Upper lobe of left lung (tissue), 6 donors: Measurements from ENCODE around the gene TNFAIP8L1. TPM values are rescaled to one million over a fixed set of nuclear protein-coding genes. Genes with fewer than 3 reads are reported as not detected.

Experiments used
- ATAC-seq, 2 donors: fragments of 200-7000 bp; cut with Tn5 transposase; one replicate each; pipeline ENCODE4 v1.9.1; 2022; ENCODE audit warnings: mild to moderate bottlenecking in 2 of 2, moderate library complexity in 2 of 2; ENCODE audit not compliant: low FRiP score in 2 of 2
- DNase-seq, 2 donors: peaks; one replicate each; pipeline ENCODE4 v3.0.0-alpha.2; 2019 to 2020
- H3K27ac ChIP-seq, 4 donors: fragments of 200-600 bp; sonication (generic); one replicate each; pipeline ENCODE4 v1.5.1; 2016 to 2019
- H3K27me3 ChIP-seq, 4 donors: fragments of 200-600 bp; sonication (generic); one replicate each; pipeline ENCODE4 v1.5.1; 2017 to 2019
- H3K36me3 ChIP-seq, 4 donors: fragments of 200-600 bp; sonication (generic); one replicate each; pipeline ENCODE4 v1.5.1; 2016 to 2019
- H3K4me1 ChIP-seq, 4 donors: fragments of 200-600 bp; sonication (generic); one replicate each; pipeline ENCODE4 v1.5.1; 2018 to 2019
- H3K4me3 ChIP-seq, 4 donors: fragments of 200-600 bp; sonication (generic); one replicate each; pipeline ENCODE4 v1.5.1; 2017 to 2019; ENCODE audit warnings: mild to moderate bottlenecking in 2 of 4, moderate library complexity in 1 of 4
- H3K9me3 ChIP-seq, 4 donors: fragments of 200-600 bp; sonication (generic); one replicate each; pipeline ENCODE4 v1.5.1; 2018 to 2019
- CTCF ChIP-seq, 6 experiments: fragments of 450-650 bp in 4 of 6; fragments of 200-600 bp in 2 of 6; sonication (generic) in 2 of 6; IDR thresholded peaks; one replicate each; pipeline ENCODE4 v1.5.1; 2016 to 2019; ENCODE audit warnings: antibody characterized with exemption in 6 of 6
- EP300 ChIP-seq, 4 donors: sonication (generic); formaldehyde crosslinking; IDR thresholded peaks; one replicate each; pipeline ENCODE4 v1.5.1; 2017; ENCODE audit warnings: antibody characterized with exemption in 4 of 4, control low read depth in 2 of 4
- POLR2A ChIP-seq, 4 donors: fragments of 450-650 bp; IDR thresholded peaks; one replicate each; pipeline ENCODE4 v1.5.1; 2016 to 2017; ENCODE audit warnings: antibody characterized with exemption in 4 of 4, mild to moderate bottlenecking in 2 of 4
- POLR2AphosphoS5 ChIP-seq, 2 donors: sonication (generic); formaldehyde crosslinking; IDR thresholded peaks; one replicate each; pipeline ENCODE4 v1.5.1; 2017; ENCODE audit warnings: antibody characterized with exemption in 2 of 2
- WGBS, 2 donors: methylation state at CpG; one replicate each; pipeline ENCODE4 v1.1.5; 2017 to 2018; 5-methylcytosine and 5-hydroxymethylcytosine counted together
- total RNA-seq, 6 donors: library from RNA; depleted of rRNA in 4 of 6; stranded (reverse); fragments of >200 nt in 4 of 6; gene quantifications; one replicate each; pipeline versions ENCODE4 v1.1.0 to v1.2.1, GENCODE V29; 2016 to 2021
- donor health status: DM: no; HTN: no; CAD: no; lungs with moderate emphysema.
- donor health status: DM: no; HTN: yes; CAD: no; lungs with severe emphysema.

Gene TNFAIP8L1
- total RNA-seq, 6 donors from 2014 or later = 4.4 to 17.5 (median 11.4) TPM

DNA sequence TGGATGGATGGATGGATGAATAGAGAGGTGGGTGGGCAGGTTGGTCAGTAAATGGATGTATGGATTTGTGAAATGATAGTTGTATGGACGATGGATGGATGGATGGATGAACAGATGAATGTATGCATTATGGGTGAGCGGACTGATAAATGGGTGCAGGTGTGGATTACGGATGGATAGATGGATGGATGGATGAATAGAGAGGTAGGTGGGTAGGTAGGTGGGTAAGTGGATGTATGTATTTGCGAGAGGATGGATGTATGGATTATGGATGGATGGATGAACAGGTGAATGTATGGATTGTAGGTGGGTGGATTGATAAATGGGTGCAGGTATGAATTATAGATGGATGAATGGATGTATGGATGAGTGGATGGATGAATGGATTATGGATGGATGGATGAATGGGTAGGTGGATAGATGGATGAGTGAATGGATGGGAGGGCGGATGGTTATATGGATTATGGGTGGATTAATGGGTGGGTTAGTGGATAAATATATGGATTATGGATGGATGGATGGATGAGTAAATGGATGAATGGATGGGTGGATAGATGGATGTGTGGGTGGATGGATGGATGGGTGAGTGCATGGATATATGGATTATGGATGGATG lies 37.0 kb upstream of the TNFAIP8L1 start:
- no peak for DNase-seq
- Histone ChIP-seq H3K27me3 (peaks cover 0 to 22% (median 10%) of the 10 kb centered on the region in 4 donors), H3K27ac (no peak overlapping the region), H3K36me3 (no peaks in the 10 kb centered on the region), H3K4me3 (no peak overlapping the region), H3K4me1 (peaks cover 8 to 22% (median 11%) of the 10 kb centered on the region in 4 donors), H3K9me3 (no peaks in the 10 kb centered on the region)
- 85 to 88% methylated on average over 5 of the region's 5 CpGs for WGBS, 2 donors
- TF ChIP-seq POLR2A (IDR thresholded peaks at IDR 0.05) (no peak), CTCF (IDR thresholded peaks at IDR 0.05) (no peak), POLR2AphosphoS5 (IDR thresholded peaks at IDR 0.05) (no peak), EP300 (IDR thresholded peaks at IDR 0.05) (no peak)
- ATAC-seq = no peak

GRCh38 chr19:4602915-4603314 lies 36.4 kb upstream of the TNFAIP8L1 start:
- TF ChIP-seq EP300 (IDR thresholded peaks at IDR 0.05) = no peak
- TF ChIP-seq POLR2AphosphoS5 (IDR thresholded peaks at IDR 0.05) = no peak
- TF ChIP-seq CTCF (IDR thresholded peaks at IDR 0.05) = no peak
- TF ChIP-seq POLR2A (IDR thresholded peaks at IDR 0.05) = no peak
- no peak for ATAC-seq
- DNase-seq = no peak
- H3K36me3 ChIP-seq = no peaks in the 10 kb centered on the region
- no peak overlapping the region for H3K4me3 ChIP-seq
- peaks cover 8 to 16% (median 10%) of the 10 kb centered on the region in 4 donors for H3K4me1 ChIP-seq
- H3K9me3 ChIP-seq = no peaks in the 10 kb centered on the region
- 89% methylated on average over 1 of the region's 1 CpG for WGBS, 2 donors
- no peak overlapping the region for H3K27ac ChIP-seq
- peaks cover 0 to 21% (median 9%) of the 10 kb centered on the region in 4 donors for H3K27me3 ChIP-seq

GRCh38 chr19:4604912-4605311 lies 34.4 kb upstream of the TNFAIP8L1 start:
- WGBS, 2 donors = 69 to 75% methylated on average over 6 of the region's 6 CpGs
- DNase-seq (no peak), ATAC-seq (no peak)
- no peak overlapping the region for H3K4me3 ChIP-seq
- no peak overlapping the region for H3K27ac ChIP-seq
- H3K27me3 ChIP-seq = peaks cover 0 to 8% (median 2%) of the 10 kb centered on the region in 4 donors
- no peaks in the 10 kb centered on the region for H3K36me3 ChIP-seq
- TF ChIP-seq EP300 (IDR thresholded peaks at IDR 0.05) (no peak), POLR2AphosphoS5 (IDR thresholded peaks at IDR 0.05) (no peak), POLR2A (IDR thresholded peaks at IDR 0.05) (no peak)
- H3K9me3 ChIP-seq = no peaks in the 10 kb centered on the region
- peaks cover 3 to 7% (median 4%) of the 10 kb centered on the region in 4 donors for H3K4me1 ChIP-seq

GRCh38 chr19:4606181-4606580 lies 33.1 kb upstream of the TNFAIP8L1 start:
- TF ChIP-seq EP300 (IDR thresholded peaks at IDR 0.05) (no peak), CTCF (IDR thresholded peaks at IDR 0.05) (no peak), POLR2AphosphoS5 (IDR thresholded peaks at IDR 0.05) (no peak), POLR2A (IDR thresholded peaks at IDR 0.05) (no peak)
- WGBS, 2 donors = 75 to 82% methylated on average over 5 of the region's 5 CpGs
- Histone ChIP-seq H3K9me3 (no peaks in the 10 kb centered on the region), H3K27ac (no peak overlapping the region), H3K4me1 (peaks cover 3 to 12% (median 4%) of the 10 kb centered on the region in 4 donors), H3K36me3 (no peaks in the 10 kb centered on the region), H3K27me3 (peaks cover 0 to 8% (median 2%) of the 10 kb centered on the region in 4 donors), H3K4me3 (no peak overlapping the region)
- ATAC-seq (no peak), DNase-seq (no peak)

DNA sequence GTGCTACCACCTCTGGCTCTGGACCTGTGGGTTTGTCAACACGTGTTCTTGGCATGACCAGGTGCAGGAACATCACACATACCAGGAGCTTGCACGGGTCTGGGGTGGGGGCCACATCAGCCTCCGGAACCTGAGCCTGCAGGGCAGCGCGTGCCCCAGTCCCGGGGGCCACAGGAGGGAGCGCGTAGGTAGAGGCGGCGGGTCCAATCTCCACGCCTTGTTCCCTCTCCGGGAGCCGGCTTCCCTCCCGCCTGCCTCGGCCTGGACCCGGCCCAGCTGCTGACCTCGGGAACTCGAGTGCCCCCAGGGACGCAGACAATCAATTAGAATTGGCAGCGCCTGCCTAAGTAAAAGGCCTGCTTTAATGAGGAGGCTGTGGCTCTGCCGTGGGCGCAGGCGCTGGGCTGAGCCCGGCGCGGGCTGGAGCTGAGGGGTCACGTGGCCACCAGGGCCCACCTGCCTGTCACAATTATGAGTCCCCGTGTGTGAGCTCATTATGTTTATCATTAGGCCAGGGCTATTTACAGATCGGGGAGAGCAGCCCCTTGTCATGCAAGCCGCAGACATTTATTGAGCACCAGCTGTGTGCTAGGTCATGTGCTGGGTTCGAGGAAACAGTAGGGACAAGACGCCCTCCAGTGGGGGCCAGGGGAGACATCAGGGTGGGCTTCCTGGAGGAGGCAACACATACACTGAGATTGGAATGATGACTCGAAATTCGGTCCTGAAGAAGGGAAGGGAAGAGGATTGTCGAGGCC lies 32.2 kb upstream of the TNFAIP8L1 start:
- ATAC-seq = peak; percentile 38 to 42
- WGBS, 2 donors = 11 to 26% methylated on average over 18 to 32 of the region's 35 CpGs
- Histone ChIP-seq H3K4me3 (no peak overlapping the region), H3K9me3 (no peaks in the 10 kb centered on the region), H3K27me3 (peaks cover 0 to 8% (median 2%) of the 10 kb centered on the region in 4 donors), H3K27ac (no peak overlapping the region), H3K4me1 (peaks cover 3 to 12% (median 4%) of the 10 kb centered on the region in 4 donors), H3K36me3 (no peaks in the 10 kb centered on the region)
- peak in 1 of 2 donors; percentile 83 for DNase-seq
- TF ChIP-seq POLR2A (IDR thresholded peaks at IDR 0.05) (no peak), EP300 (IDR thresholded peaks at IDR 0.05) (no peak), CTCF (IDR thresholded peaks at IDR 0.05) (no peak), POLR2AphosphoS5 (IDR thresholded peaks at IDR 0.05) (no peak)
